IPS-NIHi7 (cell line): ENCODE results near the gene PYHIN1.

Experiments used
- DNase-seq: peaks from one replicate; pipeline ENCODE4 v3.0.0; 2012; ENCODE audit warnings: mixed read lengths; ENCODE audit errors: extremely low spot score

Gene PYHIN1

GRCh38 chr1:158931055-158931737 is at the start of gene PYHIN1:
Gene PYHIN1 (plus strand): TSS chr1:158931552. CDS start chr1:158936911, 5,359 bp downstream.
- DNase-seq: no peak

DNA sequence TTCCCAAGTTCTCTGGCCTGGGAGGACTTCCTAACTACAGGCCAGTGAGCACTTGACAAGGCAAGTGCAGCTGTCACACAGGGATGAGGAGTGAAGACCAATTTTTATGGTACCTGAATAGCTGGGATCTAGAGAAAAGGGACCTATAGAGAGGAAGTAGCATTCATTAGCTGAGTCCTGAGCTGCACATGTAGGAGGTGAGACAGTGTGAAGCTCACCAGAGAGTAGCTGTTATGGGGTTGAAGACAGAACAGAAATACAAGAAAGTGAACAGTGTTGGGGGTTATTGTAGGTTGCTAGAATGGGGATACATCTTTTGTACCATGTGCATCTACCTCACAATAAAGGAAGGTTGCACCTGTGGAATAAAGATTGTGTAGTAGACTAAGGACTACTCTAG is 37.7 kb upstream of the PYHIN1 start:
- DNase-seq: no peak

- DNase-seq: no peak
Measured at GRCh38 chr1:158898722-158899121, 32.6 kb upstream of the PYHIN1 start.

- DNase-seq: no peak
Measured at GRCh38 chr1:158901623-158902022, 29.7 kb upstream of the PYHIN1 start.

- no peak for DNase-seq
Measured at GRCh38 chr1:158916085-158916484, 15.3 kb upstream of the PYHIN1 start.

GRCh38 chr1:158924677-158925076 is 6.7 kb upstream of the PYHIN1 start:
- DNase-seq: no peak

- no peak for DNase-seq
Measured at GRCh38 chr1:158930504-158930903, 848 bp upstream of the PYHIN1 start.

GRCh38 chr1:158932171-158932570 is 819 bp downstream of the PYHIN1 start:
- DNase-seq: no peak

DNA sequence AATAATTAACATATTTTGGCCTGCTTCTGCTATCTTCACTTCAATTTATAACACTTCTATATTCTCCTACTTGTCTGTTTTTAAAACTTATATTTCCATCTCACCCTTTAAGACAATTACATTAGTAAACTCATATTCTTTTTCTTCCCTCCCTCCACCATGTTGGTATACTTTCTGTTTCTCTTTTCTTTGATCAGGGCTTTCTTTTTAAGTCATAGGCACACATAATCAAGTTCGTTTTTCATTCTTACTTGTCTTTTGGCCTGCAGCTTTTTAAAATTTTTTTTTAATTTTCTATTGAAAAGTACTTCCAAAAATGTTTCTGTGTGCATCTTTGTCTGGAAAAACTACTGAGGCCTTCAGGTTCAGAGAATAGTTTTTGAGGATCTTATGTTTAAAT is 2.3 kb downstream of the PYHIN1 start:
- DNase-seq: no peak

DNA sequence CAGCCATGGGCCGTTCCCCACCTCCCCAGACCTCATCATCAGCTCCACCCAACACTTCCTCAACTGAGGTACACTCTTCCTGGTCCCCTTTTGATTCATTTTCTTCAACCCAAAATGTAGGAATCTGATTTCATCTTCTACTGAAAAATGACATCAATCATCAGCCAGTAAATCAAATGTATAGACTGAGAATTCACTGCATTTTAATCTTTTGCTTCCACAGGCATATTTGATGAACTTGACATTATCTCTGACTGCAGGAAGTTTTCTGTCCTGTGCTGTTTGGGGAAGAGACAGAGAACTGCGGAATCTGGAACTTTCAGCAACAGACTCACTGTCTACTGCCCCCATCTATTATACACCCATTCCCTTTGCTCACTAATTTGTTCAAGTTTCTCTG is 7.8 kb downstream of the PYHIN1 start:
- no peak for DNase-seq

- DNase-seq: no peak
Measured at GRCh38 chr1:158941317-158941716, 10.0 kb downstream of the PYHIN1 start.

DNA sequence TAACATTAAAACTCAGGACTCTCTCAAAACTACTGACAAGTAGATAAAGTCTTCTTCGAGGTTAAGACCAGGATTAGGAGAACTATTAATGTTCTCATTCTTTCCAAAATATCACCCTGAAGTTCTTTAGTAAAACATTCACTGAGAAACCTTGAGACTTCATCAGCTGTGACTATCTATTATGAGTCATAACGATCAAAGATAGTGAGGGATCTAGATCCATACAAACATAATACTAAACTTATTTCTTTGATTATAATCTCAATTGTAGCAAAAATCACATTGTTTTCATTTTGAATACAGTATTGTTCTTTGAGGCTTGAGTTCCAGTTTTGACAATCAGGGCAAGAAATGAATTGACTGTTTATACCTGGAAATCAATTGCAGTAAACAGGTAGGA is 11.1 kb downstream of the PYHIN1 start:
- no peak for DNase-seq

DNA sequence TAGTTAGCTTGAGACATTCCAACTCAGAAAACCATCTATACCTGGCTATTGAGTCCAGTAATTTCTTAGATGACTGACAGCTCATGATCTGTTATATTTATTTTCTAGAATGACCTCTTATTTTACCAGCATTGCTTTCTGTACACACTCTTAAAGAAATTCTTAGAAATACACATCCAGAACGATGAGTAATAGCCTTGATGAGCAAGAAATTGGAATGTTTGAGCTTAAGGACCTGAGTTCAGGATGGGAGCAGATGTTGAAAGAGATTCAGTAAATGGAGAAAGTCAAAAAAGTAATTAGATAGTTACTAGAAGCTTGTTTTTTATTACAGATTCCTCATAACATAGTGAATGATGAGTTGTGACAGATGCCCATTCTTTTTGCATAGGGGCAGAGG is 11.7 kb downstream of the PYHIN1 start:
- no peak for DNase-seq

DNA sequence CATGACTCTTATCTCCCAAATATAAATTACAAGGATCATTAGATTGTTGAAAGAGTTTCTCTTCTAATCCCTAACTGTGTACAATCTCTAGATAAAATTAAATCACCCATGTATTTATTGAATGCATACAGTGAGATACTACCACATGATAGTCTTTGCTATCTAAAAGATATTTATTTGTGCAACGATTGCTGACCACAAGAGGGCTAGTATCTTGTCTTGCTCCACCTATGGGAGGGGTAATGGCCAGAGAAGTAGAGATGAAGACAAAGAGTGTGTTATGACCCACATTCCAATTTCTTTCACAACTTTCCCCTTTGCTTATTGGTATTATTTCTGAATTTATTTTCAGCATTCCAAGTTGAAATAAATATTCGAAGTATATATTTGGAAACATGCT is 13.7 kb downstream of the PYHIN1 start:
- no peak for DNase-seq

DNA sequence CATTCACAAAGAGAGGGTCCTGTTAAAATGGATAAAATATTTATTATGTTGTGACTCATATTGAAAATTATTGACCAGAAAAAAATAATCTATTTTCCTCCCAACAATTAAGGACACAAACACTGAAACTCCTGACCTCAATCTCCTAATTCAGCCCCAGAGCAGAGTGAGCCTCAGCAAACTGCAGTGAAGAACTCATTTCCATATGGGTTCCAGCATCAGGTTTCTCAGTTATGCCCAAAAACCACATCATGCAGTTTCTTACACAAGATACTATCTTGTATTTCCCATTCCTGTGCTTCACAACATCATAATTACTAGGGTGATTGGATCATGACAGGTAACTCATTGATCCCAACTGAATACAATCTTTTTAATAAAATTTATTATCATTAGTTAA is 15.4 kb downstream of the PYHIN1 start:
- no peak for DNase-seq

- DNase-seq: no peak
Measured at GRCh38 chr1:158951956-158952355, 20.6 kb downstream of the PYHIN1 start.

GRCh38 chr1:158952416-158952815 is 21.1 kb downstream of the PYHIN1 start:
- DNase-seq: no peak

DNA sequence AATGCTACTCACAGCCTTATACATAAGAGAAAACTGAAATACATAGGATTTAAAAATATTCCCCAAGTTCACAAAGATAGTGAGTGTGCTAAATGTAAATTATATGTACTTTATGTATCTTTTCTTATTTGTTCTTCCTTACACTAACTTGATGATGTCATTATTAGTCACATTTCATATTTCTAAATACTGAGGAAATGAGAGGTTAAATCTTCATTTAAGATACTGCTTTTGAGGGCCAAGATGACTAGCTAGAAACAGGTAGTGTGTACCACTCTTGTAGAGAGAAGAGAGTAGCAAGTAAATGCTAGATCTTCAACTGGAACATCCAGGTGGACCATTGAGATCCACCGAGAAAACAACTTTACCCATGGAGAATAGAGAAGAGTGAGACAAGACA is 29.8 kb downstream of the PYHIN1 start:
- DNase-seq: no peak

DNA sequence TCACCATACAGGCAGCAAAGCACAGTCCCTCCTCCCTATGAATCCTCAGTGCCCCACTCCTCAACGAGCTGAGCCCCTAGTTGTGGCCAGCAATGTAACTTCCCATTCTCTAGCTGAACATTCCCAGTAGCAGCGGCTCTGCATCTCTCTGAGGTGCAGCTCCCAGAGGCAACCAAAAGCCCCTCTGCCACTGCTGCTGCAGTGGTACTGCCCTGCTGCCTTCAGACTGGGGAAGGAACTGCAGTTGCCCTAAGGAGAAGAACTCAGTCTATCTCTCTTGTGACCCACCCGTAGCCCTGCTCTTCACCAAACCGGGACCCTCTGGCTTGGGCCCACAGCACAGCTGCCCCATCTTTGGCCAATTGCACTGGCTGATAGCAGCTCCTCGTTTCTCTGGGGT is 31.6 kb downstream of the PYHIN1 start:
- DNase-seq: no peak

GRCh38 chr1:158969166-158969565 is 37.8 kb downstream of the PYHIN1 start:
- no peak for DNase-seq

- no peak for DNase-seq
Measured at GRCh38 chr1:158969855-158970254, 38.5 kb downstream of the PYHIN1 start.

- DNase-seq: peak; percentile 15
Measured at GRCh38 chr1:158972841-158973240, 41.5 kb downstream of the PYHIN1 start.

DNA sequence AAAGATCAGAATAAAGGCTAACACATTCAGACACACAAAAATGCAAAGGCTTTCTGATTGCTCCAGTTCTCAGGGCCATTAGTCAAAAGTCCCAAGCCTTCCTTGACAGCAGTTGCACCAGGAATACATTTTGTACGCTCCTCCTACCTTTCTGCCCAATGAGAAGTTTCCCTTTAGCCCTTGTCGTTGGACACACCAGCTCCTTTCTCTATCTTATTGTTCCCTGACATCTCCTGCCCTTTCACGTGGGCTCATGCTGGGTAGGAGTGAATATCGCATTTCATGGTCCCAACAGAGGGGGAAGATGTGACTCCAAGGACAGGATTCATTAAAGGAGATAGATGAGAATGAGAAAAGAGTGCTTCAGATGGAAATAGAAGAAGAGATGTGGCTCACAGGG is 44.9 kb downstream of the PYHIN1 start:
- DNase-seq: no peak

- DNase-seq: no peak
Measured at GRCh38 chr1:158978730-158979129, 47.4 kb downstream of the PYHIN1 start.
